SK-N-SH (cell line): ENCODE results near the gene PAK1.

Experiments used
- CTCF ChIP-seq: fragments of 200-600 bp; sonication (generic); IDR thresholded peaks from 2 replicates; pipeline ENCODE4 v1.6.1; 2017; ENCODE audit warnings: antibody characterized with exemption, mild to moderate bottlenecking, moderate library complexity
- ELF1 ChIP-seq: IDR thresholded peaks from 2 replicates; pipeline ENCODE4 v1.4.0; 2012
- FOXJ3 ChIP-seq: sonication (generic); formaldehyde crosslinking; IDR thresholded peaks from 2 replicates; pipeline ENCODE4 v1.5.1; 2020; ENCODE audit warnings: mild to moderate bottlenecking, missing genetic modification reagents
- FOXM1 ChIP-seq: IDR thresholded peaks from 2 replicates; pipeline ENCODE4 v1.4.0; 2012; ENCODE audit warnings: low read depth, mild to moderate bottlenecking
- JUND ChIP-seq: IDR thresholded peaks from 2 replicates; pipeline ENCODE4 v1.4.0; 2012
- POLR2AphosphoS5 ChIP-seq: IDR thresholded peaks from 2 replicates; pipeline ENCODE4 v1.6.1; 2012; ENCODE audit warnings: low read depth, low read length
- RAD21 ChIP-seq: IDR thresholded peaks from 2 replicates; pipeline ENCODE4 v1.6.1; 2012; ENCODE audit warnings: mild to moderate bottlenecking, low read length
- REST ChIP-seq: IDR thresholded peaks from 2 replicates; pipeline ENCODE4 v1.6.1; 2012; ENCODE audit warnings: mild to moderate bottlenecking, low read depth, low read length, moderate library complexity
- RXRA ChIP-seq: IDR thresholded peaks from 2 replicates; pipeline ENCODE4 v1.4.0; 2012; ENCODE audit warnings: low read depth, mild to moderate bottlenecking, borderline replicate concordance
- SMC3 ChIP-seq: IDR thresholded peaks from 2 replicates; pipeline ENCODE4 v1.6.1; 2012; ENCODE audit warnings: low read depth, low read length, improper control_type of control experiment
- YY1 ChIP-seq: IDR thresholded peaks from 2 replicates; pipeline ENCODE4 v1.4.0; 2012; ENCODE audit warnings: low read depth, mild to moderate bottlenecking
- TF ChIP-seq, protein P1 (sequence below): fragments of 150-350 bp; IDR thresholded peaks from 2 replicates; pipeline ENCODE4 v1.6.1; 2017; ENCODE audit warnings: antibody characterized with exemption, low read length, low read depth, borderline replicate concordance

DNA sequence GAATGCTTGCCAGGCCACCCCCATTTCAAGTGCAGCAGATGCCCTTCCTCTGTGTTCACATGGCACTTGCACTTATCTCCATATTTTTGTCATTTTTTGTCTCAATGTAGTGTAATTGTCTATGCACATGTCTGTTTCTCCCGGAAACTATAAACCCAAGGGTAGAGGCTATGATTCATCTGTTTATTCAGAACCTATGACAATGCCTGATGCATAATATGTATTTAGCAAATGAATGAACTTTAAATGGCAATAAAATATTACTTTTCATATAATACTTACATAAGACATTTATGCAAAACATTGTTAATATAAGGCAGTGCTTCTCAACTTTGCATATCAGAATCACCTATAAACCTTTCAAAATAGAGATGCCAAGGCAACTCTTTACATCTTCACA, 6.7 kb downstream of the PAK1 start:
- no peak for TF ChIP-seq CTCF
- no peak for TF ChIP-seq JUND
- no peak for TF ChIP-seq SMC3
- no peak for TF ChIP-seq REST
- no peak for TF ChIP-seq FOXJ3
- no peak for TF ChIP-seq RXRA
- no peak for TF ChIP-seq YY1
- TF ChIP-seq ELF1, result no peak
- TF ChIP-seq RAD21, result no peak
- no peak for TF ChIP-seq FOXM1
- no peak for TF ChIP-seq POLR2AphosphoS5
- TF ChIP-seq, protein P1, sequence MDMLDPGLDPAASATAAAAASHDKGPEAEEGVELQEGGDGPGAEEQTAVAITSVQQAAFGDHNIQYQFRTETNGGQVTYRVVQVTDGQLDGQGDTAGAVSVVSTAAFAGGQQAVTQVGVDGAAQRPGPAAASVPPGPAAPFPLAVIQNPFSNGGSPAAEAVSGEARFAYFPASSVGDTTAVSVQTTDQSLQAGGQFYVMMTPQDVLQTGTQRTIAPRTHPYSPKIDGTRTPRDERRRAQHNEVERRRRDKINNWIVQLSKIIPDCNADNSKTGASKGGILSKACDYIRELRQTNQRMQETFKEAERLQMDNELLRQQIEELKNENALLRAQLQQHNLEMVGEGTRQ, result no peak
